ENCODE measurements around the gene CACNA1B.
"Not testable (repeated sequence)": the region's sequence is repeated elsewhere in the genome, so short reads cannot be mapped to it uniquely, and the experiment has no call there.

CACNA1B gene

DNA sequence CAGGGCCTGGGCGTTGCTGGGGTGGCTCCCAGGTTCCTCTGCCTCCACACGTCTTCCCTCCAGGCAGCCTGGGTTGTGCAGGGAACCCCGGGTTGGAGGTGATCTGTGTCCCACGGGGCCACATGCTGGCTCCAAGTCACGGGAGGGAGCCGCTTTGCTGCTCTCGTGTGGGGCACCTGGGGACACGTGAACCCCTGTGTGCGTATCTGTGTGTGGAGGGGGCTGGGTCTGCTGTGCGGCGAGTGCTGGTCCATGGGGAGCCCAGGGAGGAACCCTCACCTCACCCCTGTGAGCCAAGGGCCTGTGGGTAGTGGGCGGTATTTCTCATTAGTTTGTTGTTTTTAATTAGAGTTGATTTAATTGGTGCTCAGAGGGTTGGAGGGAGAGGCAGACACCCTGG, 7.5 kb downstream of the CACNA1B start:
- DNase-seq (ENCODE audit: low read depth in 2 of 3, low spot score in 1 of 3), result not testable (repeated sequence)

DNA sequence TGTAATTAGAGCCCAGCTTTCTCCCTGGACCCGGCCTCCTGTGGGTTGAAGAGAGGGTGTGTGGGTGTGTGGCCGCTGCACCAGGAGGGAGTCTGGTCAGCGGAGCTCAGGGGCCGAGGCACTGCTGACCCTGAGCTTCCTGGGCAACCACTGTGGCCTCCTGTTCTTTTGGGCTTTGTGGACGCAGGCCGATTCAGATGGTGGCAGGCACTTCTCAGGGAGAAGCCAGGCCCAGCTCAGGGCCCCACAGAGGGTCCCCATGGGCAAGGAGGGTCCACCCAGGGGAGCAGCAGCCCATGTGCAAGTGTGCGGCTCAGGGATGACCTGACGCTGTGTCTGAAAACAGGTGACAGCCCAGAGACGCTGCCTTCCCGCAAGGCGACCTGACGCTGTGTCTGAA, 11.0 kb downstream of the CACNA1B start:
- DNase-seq (ENCODE audit: low read depth in 2 of 3, low spot score in 1 of 3), result not testable (repeated sequence)

DNA sequence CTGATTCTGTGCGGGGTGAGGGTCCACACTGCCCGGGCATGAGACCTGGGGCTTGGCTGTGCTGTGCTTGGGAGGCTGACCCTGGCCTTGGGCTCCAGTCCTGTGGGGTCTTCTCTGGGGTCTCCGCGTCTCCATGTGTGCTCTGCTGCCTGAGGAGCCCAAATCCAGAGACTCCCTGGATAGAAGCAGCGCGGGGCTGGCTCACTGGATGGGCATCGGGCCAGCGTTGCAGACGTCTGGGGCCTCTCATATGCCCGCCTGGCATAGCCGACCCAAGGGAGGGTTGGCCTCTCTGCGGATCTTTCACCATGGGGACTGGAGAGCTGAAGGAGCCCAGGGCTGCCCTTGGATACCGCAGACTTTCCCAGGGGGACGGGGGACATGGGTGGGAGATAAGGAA, 12.4 kb downstream of the CACNA1B start:
- not testable (repeated sequence) for DNase-seq (ENCODE audit: low read depth in 2 of 3, low spot score in 1 of 3)

DNA sequence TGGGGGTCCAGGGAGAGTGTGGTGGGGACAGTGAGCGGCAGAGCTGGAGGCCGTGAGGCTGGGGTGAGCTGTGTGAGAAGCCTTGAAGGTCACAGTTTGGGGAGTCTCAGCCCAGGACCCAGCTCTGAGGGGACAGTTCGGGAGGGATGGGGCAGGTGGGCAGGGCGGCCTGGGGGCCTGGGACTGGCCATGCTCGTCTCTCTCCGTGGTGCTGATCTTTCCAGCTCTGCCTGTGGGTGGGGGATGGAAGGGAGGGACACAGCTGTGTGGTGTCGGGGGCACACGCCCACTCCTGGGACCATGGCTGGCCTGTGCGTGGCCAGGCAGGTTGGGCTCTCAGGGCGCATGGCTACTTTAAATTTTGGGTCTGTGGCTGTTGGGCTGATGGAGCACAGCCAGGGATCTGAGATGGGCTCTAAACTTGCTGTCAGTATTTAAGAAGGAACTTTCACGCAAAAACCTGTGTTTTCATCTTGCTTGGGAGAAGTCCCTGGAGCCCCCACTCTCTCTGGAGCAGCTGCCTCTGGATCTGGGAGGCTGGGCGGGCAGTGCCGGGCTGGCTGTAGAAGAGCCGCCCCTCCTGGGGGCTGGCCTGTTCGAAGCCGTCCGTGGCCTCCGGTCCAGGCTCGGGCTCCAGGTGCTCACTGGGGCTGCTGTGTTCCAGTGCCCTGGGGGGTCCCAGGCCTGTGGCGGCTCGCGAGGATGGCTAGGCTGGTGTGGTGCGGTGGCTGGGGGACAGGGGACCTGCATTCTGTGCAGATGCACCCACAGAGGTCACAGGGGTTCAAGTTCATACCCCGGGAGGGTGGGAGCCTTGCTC, 13.4 kb downstream of the CACNA1B start:
- not testable (repeated sequence) for DNase-seq (ENCODE audit: low read depth in 2 of 3, low spot score in 1 of 3)

DNA sequence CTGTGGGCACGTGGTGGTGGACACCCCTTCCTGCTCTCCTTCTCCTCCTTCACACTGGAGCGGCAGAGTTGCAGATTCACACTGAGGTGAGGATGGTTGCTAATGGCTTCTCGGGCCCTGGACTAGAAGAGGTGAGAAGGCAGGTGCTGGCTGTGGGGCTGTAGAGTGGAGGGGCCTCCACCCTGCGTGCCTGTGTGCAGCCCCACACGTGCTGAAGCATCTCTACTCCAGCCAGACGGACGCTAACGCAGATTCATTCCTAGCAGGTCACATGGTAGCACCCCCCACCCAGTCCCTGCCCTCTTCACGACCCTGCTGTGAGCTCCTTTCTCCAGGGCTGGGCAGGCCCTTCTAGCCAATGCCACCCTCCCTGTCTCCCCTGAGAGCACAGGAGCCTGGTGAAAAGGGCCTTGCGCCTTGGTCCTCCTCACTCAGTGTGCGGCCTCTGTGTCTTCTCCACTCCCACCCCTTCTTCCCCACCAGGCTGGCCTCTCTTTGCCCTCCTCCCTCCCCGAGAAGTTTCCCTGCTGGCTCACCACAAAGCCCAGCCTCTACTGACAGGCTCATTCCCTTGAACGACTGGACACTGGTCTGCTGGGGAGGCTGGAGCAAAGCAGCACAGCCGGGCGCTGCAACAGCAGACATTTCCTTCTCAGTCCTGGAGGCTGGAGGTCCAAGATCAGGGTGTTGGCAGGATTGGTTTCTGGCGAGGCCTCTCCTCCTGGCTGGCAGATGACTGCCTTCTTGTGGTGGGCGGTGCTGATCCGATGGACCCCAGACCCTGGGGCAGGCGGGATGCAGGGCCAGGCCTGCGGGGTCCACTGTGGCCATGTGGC, 14.2 kb downstream of the CACNA1B start:
- no peak for DNase-seq (ENCODE audit: low read depth in 2 of 3, low spot score in 1 of 3)

DNA sequence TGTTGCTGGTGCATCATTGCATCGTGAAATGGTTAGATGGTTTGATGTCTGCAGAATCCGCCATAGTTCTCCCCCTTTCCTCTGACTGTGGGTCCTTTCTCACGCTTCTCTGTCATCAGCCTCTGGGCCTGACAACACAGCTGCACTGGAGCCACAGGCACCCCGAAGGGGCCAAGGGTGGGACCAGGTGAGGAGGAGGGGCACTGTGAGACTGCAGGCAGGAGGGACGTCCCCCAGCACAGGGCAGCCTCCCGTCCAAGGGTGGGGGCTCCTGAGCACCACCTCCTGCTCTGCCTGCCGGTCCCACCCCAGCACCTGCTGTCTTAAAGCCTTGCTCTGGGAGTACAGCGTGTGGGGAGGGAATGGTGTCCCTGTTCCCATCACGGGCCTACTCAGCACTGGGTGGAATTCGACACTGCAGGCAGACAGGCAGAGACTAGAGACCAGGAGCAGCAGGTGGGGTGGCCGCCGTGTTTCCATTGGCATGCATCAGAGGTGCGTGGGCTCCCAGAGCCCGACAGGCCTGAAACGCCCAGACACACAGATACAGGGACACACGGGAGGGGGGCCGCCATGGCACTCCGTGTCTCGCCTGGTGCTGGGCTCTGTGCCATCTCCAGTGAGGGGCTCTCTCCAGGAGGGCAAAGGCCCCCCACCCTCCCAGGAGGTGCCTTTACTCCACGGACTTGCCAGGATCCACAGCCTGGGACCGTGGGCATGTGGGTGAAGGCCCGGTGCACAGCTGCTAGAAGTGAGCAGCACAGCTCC, 15.0 kb downstream of the CACNA1B start:
- no peak for DNase-seq (ENCODE audit: low read depth in 2 of 3, low spot score in 1 of 3)

DNA sequence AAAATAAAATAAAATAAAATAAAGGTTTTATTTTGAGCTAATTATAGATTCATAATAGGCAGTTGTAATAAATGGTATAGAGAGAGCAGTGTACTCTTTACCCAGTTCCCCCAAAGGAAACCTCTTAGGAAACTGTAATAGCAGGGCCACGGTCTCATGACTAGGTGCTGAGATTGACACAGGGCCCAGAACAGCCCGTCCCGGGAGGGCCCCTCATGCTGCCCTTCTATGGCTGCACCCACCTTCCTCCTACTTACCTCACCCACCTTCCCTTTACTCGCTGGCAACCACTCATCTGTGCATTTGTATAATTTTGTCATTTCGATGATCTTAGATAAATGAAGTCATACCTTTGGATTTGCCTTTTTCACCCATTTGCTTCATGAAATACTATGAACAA, 16.1 kb downstream of the CACNA1B start:
- no peak for DNase-seq (ENCODE audit: low read depth in 2 of 3, low spot score in 1 of 3)

DNA sequence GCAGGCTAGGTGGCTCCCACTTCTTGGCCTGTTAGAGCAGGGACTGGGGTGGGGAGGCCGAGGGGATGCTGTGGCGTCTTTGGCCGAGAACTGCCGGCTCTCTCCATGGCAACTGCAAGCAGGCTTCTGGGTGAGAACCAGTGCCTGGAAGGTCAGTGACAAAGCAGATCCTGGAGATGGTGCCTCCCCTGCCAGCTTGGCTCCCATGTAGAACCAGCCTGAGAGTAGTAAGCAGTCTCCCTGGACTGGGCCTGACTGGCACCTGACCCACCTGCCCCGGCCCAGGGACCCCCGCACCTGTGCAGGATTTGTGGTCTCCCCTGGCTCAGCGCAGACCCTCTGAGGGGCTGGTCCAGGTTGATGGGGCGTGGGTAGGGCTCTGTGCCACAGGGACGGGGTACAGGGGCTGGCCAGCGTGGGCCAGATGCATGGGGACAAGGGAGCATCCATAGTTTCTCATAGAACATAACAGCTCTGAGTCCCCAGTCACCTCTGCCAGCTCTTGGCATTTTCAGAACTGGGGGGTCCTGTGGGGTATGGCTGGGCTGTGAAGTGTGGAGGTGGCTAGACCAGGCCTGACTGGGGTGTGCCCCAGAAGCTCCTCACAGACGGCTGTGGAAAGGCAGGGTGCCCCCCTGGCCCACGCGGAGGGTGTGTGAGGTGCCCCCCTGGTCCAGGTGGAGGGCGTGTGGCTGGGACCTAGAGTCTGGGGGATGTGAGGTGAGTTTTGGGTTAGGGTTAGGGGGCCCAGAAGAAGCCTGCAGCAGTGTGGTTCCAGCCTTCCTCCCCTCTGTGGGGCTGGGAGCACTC, 22.2 kb downstream of the CACNA1B start:
- DNase-seq (ENCODE audit: low read depth in 2 of 3, low spot score in 1 of 3), result no peak

DNA sequence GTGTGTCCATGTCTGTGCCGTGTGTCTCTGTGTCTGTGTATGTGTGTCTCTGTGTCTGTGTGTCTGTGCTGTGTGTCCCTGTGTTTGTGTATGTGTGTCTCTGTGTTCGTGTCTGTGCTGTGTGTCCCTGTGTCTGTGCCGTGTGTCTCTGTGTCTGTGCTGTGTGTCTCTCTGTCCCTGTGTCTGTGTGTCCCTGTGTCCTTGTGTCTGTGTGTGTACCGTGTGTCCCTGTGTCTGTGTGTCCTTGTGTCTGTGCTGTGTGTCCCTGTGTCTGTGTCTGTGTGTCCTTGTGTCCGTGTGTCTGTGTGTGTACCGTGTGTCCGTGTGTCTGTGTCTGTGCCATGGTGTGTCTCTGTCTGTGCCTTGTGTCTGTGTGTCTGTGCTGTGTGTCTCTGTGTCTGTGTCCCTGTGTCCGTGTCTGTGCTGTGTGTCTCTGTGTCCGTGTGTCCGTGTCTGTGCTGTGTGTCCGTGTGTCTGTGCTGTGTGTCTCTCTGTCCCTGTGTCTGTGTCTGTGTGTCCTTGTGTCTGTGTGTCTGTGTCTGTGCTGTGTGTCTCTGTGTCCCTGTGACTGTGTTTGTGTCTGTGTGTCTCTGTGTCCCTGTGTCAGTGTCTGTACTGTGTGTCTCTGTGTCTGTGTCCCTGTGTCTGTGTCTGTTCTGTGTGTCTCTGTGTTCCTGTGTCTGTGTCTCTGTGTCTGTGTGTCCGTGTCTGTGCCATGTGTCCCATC, 23.2 kb downstream of the CACNA1B start:
- DNase-seq (ENCODE audit: low read depth in 2 of 3, low spot score in 1 of 3), result no peak

DNA sequence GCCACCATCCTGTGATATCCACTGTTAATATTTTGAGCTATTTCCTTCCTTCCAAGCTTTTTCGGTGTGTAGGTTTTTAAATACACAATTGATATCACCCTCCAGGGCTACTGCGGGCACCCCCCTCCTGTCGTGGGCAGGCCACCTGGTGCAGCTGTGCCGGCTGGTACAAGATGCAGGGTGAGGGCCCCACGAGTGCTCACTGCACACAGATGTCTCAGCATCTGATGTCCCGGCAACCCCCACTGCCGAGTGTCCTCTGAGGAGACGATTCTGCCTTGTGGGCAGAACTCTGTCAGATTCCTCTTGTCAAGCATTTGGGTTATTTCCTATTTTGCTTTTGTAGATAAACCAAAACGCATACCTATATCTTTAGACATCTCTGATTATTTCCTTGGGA, 25.1 kb downstream of the CACNA1B start:
- no peak for DNase-seq (ENCODE audit: low read depth in 2 of 3, low spot score in 1 of 3)

DNA sequence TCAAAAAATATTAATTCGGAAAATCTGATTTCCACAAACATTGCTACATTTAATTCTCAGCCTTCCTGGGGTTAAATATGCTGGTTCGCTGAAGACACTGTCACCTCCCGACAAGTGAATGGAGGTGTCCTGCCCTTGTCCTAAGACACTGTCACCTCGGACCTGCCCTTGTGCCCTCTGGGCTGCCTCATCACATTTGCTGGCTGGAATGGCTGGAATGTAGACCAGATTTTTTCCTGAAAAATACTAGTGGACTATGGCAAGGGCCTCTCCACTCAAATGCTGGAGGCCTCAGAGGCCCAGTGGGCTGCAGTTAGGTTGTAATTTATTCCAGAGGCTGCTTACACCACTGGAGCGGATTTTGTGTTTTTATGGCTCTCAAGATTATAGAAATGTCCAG, 28.2 kb downstream of the CACNA1B start:
- no peak for DNase-seq (ENCODE audit: low read depth in 2 of 3, low spot score in 1 of 3)

DNA sequence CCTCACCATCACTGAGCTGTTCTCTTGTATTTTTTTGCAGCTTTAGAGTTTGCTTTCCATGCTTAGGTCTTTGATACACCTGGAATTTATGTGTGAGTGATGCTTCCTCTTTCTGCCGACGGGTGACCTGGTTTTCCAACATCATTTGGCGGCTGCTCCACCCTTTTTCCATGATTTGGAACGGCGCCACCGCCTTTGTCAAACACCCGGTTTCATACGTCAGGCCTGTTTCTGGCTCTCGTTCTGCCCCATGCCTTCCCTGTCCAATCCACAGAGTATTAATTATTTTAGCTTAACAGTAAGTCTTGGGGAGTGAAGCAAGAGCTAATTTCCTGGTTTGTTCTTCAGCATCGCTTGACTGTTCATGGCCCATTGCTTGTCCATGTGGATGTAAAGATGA, 30.2 kb downstream of the CACNA1B start:
- no peak for DNase-seq (ENCODE audit: low read depth in 2 of 3, low spot score in 1 of 3)

DNA sequence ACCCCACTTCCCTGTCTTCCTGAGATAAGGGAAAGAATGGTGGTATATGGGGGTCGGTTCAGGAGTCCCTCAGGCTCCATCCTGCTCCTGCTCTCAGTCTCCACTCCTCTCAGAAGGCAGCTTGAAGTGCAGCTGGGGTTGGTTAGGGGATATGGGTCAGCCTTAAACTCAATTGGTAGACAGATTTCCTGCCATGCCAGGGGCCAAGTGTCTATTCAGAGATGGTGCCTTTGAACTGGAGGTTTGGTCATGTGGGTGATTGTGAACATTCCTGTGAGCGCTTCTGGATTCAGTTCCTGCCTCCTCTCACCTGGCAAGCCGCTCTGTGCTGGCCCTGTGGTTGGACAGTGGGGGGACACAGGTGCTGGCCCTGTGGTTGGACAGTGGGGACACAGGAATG, 35.1 kb downstream of the CACNA1B start:
- DNase-seq (ENCODE audit: low read depth in 2 of 3, low spot score in 1 of 3), result no peak

DNA sequence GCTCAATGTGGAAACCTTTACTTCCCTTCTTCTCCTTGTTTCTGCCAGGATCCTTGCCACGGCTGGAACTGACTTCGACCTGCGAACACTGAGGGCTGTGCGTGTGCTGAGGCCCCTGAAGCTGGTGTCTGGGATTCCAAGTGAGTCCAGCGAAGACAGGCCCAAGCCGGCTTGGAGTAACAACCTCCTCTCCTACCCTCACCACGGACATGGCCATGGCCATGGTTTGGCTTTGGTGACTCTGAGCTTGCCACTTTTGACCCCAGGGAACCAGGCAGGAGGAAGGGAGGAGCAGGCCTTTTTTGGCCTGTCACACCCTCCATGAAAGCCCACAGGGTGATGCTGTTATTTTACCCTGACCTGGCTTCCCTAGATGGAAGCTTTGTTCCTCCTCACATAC, 35.5 kb downstream of the CACNA1B start:
- no peak for DNase-seq (ENCODE audit: low read depth in 2 of 3, low spot score in 1 of 3)

DNA sequence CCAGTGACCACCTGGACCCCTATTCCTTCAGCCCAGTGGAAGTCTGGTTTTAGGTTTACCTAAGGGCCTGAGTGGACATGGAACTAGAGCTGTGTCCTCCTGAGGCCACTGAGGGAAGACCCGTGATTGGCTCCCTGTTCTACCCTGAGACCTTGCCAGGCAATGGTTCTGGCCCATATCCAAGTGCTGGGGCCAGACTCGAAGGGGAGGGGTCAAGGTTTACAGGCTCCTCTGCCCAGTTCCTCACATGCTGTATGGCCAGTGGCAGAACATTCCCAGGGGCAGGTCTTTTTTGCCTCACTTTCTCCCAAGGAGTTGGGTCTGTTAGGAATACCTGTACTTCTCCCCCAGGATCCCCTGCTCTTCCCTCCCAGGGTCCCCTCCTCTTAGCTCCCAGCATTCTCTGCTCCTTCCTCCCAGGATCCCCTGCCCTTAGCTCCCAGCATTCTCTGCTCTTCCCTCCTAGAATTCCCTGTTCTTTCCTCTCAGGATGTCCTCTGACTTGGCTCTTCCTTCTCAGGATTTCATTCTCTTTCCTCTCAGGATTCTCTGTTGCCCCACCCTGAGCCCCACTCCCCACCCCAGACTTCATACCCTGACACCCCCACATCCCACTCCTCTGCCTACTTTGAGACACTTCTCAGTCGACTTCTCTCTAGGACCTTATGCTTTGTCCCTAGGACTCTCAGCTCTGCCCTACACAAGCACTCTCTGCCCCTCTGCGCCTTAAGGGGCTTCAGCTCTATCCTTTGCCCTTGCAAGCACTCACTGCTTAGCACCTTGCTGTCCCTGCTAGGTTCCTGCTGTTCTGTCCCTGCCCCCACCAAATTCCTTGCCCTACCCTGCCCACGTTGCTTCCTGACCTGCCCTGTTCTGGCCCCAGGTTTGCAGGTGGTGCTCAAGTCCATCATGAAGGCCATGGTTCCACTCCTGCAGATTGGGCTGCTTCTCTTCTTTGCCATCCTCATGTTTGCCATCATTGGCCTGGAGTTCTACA, 36.5 kb downstream of the CACNA1B start:
- DNase-seq (ENCODE audit: low read depth in 2 of 3, low spot score in 1 of 3), result no peak

DNA sequence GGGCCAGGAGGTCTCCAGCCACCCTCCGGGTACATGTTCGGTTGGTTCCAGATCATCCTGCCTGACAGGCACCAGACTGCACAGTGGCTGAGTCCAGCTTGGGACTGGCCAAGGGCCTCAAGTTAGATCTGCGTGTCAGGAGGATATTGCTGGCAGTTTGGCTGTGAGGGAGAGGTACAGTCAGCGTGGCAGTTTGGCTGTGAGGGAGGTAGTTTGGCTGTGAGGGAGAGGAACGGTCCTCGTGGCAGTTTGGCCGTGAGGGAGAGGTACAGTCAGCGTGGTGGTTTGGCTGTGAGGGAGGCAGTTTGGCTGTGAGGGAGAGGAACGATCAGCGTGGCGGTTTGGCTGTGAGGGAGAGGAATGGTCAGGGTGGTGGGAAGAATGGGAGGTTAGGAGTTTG, 39.0 kb downstream of the CACNA1B start:
- DNase-seq (ENCODE audit: low read depth in 2 of 3, low spot score in 1 of 3), result no peak

DNA sequence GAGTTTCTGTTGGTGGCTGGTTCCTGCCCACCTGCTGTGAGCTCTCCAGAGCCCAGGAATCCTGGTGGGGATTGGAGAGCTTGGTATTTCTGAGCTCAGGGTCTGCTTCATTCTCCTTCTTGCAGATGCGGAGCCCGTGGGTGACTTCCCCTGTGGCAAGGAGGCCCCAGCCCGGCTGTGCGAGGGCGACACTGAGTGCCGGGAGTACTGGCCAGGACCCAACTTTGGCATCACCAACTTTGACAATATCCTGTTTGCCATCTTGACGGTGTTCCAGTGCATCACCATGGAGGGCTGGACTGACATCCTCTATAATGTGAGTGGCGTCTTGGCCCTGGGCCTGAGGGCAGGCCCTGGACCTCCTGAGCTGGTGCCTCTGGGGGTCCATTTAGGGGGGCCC, 39.5 kb downstream of the CACNA1B start:
- no peak for DNase-seq (ENCODE audit: low read depth in 2 of 3, low spot score in 1 of 3)

DNA sequence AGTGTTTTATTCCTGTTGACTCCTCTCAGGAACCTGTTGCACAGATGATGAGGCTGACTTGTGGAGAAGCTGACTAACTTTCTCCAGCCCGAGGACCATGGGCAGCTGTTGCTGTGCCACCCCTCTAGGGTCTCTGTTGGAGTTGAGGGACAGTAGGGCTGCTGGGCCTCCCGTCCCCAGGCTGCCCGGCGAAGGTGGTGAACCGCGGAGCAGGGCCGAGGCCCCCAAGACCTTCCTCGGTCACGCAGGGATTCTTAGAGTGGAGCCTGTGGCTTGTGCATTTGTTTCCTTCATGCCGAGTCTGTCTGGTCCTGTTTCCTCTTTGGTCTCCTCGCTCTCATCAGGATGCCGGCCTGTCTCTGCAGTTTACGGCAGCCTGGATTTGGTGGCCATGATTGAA, 40.2 kb downstream of the CACNA1B start:
- no peak for DNase-seq (ENCODE audit: low read depth in 2 of 3, low spot score in 1 of 3)

All from stimulated activated CD4-positive, alpha-beta T cell treated with anti-CD3 and anti-CD28 coated beads, Interleukin-12 subunit alpha, Interleukin-12 subunit beta, amount 100 ng/mL, for 48 hours (primary cell).